Measurements from ENCODE around the gene ABHD2. TPM values are rescaled to one million over a fixed set of nuclear protein-coding genes. Genes with fewer than 3 reads are reported as not detected.

Gene ABHD2
- total RNA-seq, 1 donor, result 115 TPM

GRCh38 chr15:89197503-89197971 lies 109.3 kb downstream of the ABHD2 start:
- no peak for DNase-seq (ENCODE audit: insufficient read length, low spot score, missing footprints)
- Histone ChIP-seq H3K4me3 (ENCODE audit: insufficient read depth, low read length) (no peak overlapping the region), H4K20me1 (ENCODE audit: insufficient read depth, low read length) (no peaks in the 10 kb centered on the region), H3K27me3 (ENCODE audit: insufficient read depth, low read length) (no peaks in the 10 kb centered on the region), H3K27ac (ENCODE audit: low read depth, low read length) (peak overlapping the region; percentile 84), H3K9me3 (ENCODE audit: low read depth, low read length) (no peaks in the 10 kb centered on the region), H3K79me2 (ENCODE audit: insufficient read depth, low read length) (no peaks in the 10 kb centered on the region), H2AFZ (ENCODE audit: low read length) (no peak overlapping the region), H3K36me3 (ENCODE audit: insufficient read depth, low read length) (peaks cover 37% of the 10 kb centered on the region), H3K4me1 (ENCODE audit: insufficient read depth, low read length) (peaks cover 36% of the 10 kb centered on the region), H3K4me2 (ENCODE audit: insufficient read depth, low read length) (no peak overlapping the region)
- TF ChIP-seq, protein P1, sequence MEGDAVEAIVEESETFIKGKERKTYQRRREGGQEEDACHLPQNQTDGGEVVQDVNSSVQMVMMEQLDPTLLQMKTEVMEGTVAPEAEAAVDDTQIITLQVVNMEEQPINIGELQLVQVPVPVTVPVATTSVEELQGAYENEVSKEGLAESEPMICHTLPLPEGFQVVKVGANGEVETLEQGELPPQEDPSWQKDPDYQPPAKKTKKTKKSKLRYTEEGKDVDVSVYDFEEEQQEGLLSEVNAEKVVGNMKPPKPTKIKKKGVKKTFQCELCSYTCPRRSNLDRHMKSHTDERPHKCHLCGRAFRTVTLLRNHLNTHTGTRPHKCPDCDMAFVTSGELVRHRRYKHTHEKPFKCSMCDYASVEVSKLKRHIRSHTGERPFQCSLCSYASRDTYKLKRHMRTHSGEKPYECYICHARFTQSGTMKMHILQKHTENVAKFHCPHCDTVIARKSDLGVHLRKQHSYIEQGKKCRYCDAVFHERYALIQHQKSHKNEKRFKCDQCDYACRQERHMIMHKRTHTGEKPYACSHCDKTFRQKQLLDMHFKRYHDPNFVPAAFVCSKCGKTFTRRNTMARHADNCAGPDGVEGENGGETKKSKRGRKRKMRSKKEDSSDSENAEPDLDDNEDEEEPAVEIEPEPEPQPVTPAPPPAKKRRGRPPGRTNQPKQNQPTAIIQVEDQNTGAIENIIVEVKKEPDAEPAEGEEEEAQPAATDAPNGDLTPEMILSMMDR (IDR thresholded peaks at IDR 0.05; ENCODE audit: extremely low read depth, low read depth, low read length), result no peak

DNA sequence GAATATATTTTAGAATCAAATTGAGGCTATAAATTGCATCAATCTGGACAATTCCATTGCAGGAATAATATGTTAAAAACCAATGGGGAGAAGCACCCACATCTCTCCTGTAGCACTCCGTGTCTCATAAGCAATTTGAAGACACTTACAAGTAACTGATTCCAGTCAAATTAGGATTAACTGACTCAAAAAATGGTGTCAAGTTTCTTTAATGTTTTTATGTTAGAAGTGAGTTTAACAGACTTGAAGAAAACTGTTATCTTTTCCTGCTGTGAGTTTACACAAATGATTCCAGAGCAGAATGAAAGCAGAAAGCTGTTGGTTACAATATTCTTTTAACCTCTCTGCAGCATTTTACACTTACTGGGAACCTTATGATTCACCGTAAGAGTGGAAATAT lies 109.9 kb downstream of the ABHD2 start:
- TF ChIP-seq, protein P1 (IDR thresholded peaks at IDR 0.05; ENCODE audit: extremely low read depth, low read depth, low read length), result no peak
- no peak for DNase-seq (ENCODE audit: insufficient read length, low spot score, missing footprints)
- H3K36me3 ChIP-seq (ENCODE audit: insufficient read depth, low read length), result peaks cover 30% of the 10 kb centered on the region
- H3K4me1 ChIP-seq (ENCODE audit: insufficient read depth, low read length), result peaks cover 32% of the 10 kb centered on the region
- no peaks in the 10 kb centered on the region for H3K79me2 ChIP-seq (ENCODE audit: insufficient read depth, low read length)
- H3K4me2 ChIP-seq (ENCODE audit: insufficient read depth, low read length), result no peak overlapping the region
- no peaks in the 10 kb centered on the region for H4K20me1 ChIP-seq (ENCODE audit: insufficient read depth, low read length)
- H2AFZ ChIP-seq (ENCODE audit: low read length), result no peak overlapping the region
- no peaks in the 10 kb centered on the region for H3K27me3 ChIP-seq (ENCODE audit: insufficient read depth, low read length)
- H3K27ac ChIP-seq (ENCODE audit: low read depth, low read length), result no peak overlapping the region
- H3K4me3 ChIP-seq (ENCODE audit: insufficient read depth, low read length), result no peak overlapping the region
- H3K9me3 ChIP-seq (ENCODE audit: low read depth, low read length), result no peaks in the 10 kb centered on the region

GRCh38 chr15:89198934-89199333 lies 110.7 kb downstream of the ABHD2 start:
- Histone ChIP-seq H3K79me2 (ENCODE audit: insufficient read depth, low read length) (no peaks in the 10 kb centered on the region), H2AFZ (ENCODE audit: low read length) (no peak overlapping the region), H3K27me3 (ENCODE audit: insufficient read depth, low read length) (no peaks in the 10 kb centered on the region), H3K9me3 (ENCODE audit: low read depth, low read length) (no peaks in the 10 kb centered on the region), H3K36me3 (ENCODE audit: insufficient read depth, low read length) (peaks cover 26% of the 10 kb centered on the region), H3K4me2 (ENCODE audit: insufficient read depth, low read length) (no peak overlapping the region), H3K27ac (ENCODE audit: low read depth, low read length) (peak overlapping the region; percentile 16), H4K20me1 (ENCODE audit: insufficient read depth, low read length) (no peaks in the 10 kb centered on the region), H3K4me1 (ENCODE audit: insufficient read depth, low read length) (peaks cover 39% of the 10 kb centered on the region), H3K4me3 (ENCODE audit: insufficient read depth, low read length) (no peak overlapping the region)
- no peak for DNase-seq (ENCODE audit: insufficient read length, low spot score, missing footprints)
- TF ChIP-seq, protein P1 (IDR thresholded peaks at IDR 0.05; ENCODE audit: extremely low read depth, low read depth, low read length), result no peak

DNA sequence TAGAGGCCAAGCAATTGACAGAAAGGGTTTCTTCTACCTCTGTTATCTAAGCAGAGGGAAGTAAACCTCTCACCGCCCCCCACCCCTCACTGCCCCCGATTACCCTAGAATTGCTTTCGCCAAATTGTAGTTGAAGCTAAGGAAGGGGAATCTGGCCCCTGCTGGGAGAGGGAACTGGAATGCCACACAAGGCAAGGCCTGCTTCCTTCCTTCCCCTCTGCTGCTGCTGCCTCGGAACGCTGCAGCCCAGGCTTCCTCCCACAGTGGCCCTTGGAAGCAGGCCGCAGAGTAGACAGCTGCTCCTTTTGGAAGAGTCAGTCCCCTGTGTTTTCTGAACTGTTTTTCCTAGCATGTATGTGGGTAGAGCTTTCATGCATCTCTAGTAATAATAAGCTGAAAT lies 111.5 kb downstream of the ABHD2 start:
- Histone ChIP-seq H3K36me3 (ENCODE audit: insufficient read depth, low read length) (peaks cover 21% of the 10 kb centered on the region), H3K27ac (ENCODE audit: low read depth, low read length) (no peak overlapping the region), H2AFZ (ENCODE audit: low read length) (no peak overlapping the region), H3K27me3 (ENCODE audit: insufficient read depth, low read length) (no peaks in the 10 kb centered on the region), H3K4me3 (ENCODE audit: insufficient read depth, low read length) (no peak overlapping the region), H4K20me1 (ENCODE audit: insufficient read depth, low read length) (no peaks in the 10 kb centered on the region), H3K4me2 (ENCODE audit: insufficient read depth, low read length) (no peak overlapping the region), H3K4me1 (ENCODE audit: insufficient read depth, low read length) (peaks cover 38% of the 10 kb centered on the region), H3K9me3 (ENCODE audit: low read depth, low read length) (no peaks in the 10 kb centered on the region), H3K79me2 (ENCODE audit: insufficient read depth, low read length) (no peaks in the 10 kb centered on the region)
- no peak for DNase-seq (ENCODE audit: insufficient read length, low spot score, missing footprints)
- TF ChIP-seq, protein P1 (IDR thresholded peaks at IDR 0.05; ENCODE audit: extremely low read depth, low read depth, low read length), result no peak
